Measurements from ENCODE around the gene SUSD6. TPM values are rescaled to one million over a fixed set of nuclear protein-coding genes. Genes with fewer than 3 reads are reported as not detected.

The SUSD6 gene
- total and polyA plus RNA-seq, 9 of the 15 experiments (the other 6 are each of a cell fraction or from before 2014, with no cell fraction given) = 2.9 to 20.7 (median 5.6) TPM

GRCh38 chr14:69695322-69696203 lies 84.2 kb downstream of the SUSD6 start:
- peak in 2 of 4 experiments; percentile 30 to 54 for DNase-seq (ENCODE audit: extremely low read depth in 1 of 4, low spot score in 3 of 4)
- POLR2A ChIA-PET = interaction anchor here (0.6 to 1.6 kb wide), 8 partner anchors 8 to 109 kb away, joined by 3 to 7 read pairs (median 4); no protein-coding TSS in a partner anchor
- intact Hi-C loops (cut with micrococcal nuclease) (loop anchor here (5.0 kb wide), 1 partner anchor 83 kb away; the partner anchor contains the start of gene SUSD6), in situ Hi-C loops (cut with MboI) (no loop called here)
- peak overlapping the region; percentile 97 for H3K27ac ChIP-seq (ENCODE audit: extremely low read depth, low read depth, low read length)
- H4K20me1 ChIP-seq (replicated peaks; ENCODE audit: control insufficient read depth, insufficient read depth, low read length) = no peaks in the 10 kb centered on the region
- H3K4me3 ChIP-seq = no peak overlapping the region
- CTCF ChIA-PET (ENCODE audit: low intra/inter-chr PET ratio) = no interaction called here
- peak overlapping the region; percentile 64 for H3K4me2 ChIP-seq (ENCODE audit: insufficient read depth, low read length)
- 48% methylated on average over 6 of the region's 6 CpGs for WGBS (ENCODE audit: insufficient coverage, low coverage, missing lambda C conversion rate)
- no peaks in the 10 kb centered on the region for H3K9me1 ChIP-seq (ENCODE audit: control insufficient read depth, insufficient read depth, low read length)
- H3K9me3 ChIP-seq (replicated peaks; ENCODE audit: control insufficient read depth, insufficient read depth, low read depth, low read length) = no peaks in the 10 kb centered on the region
- no peak for TF ChIP-seq ZNF197 (CRISPR knock-in tag; IDR thresholded peaks at IDR 0.05; ENCODE audit: low read depth)
- TF ChIP-seq THRB (CRISPR knock-in tag; conservative IDR thresholded peaks at IDR 0.05) = no peak
- peak; percentile 22 for TF ChIP-seq ZNF592 (IDR thresholded peaks at IDR 0.05)
- TF ChIP-seq TAF9B (IDR thresholded peaks at IDR 0.05; ENCODE audit: partially characterized antibody) = no peak
- TF ChIP-seq SMAD4 (CRISPR knock-in tag; conservative IDR thresholded peaks at IDR 0.05) = 0 out of 2 replicates have a peak, but pooled peaks have one; percentile 19
- peaks cover 85% of the 10 kb centered on the region for H3K79me2 ChIP-seq (ENCODE audit: control insufficient read depth, insufficient read depth, low read length)
- no peak overlapping the region for H2AFZ ChIP-seq (ENCODE audit: low read depth, low read length)
- no peak for FAIRE-seq
- H3K27me3 ChIP-seq (ENCODE audit: control insufficient read depth in 2 of 2, insufficient read depth in 2 of 2, low read length in 2 of 2) = no peaks in the 10 kb centered on the region
- BruUV-seq (replicated peaks) = no TSS peak
- peak overlapping the region; percentile 75 to 79; a peak in 3 of 4 replicates for H3K9ac ChIP-seq (ENCODE audit: insufficient read depth in 1 of 2, low read depth in 2 of 2, low read length in 2 of 2)
- peaks cover 25 to 70% of the 10 kb centered on the region in 2 experiments for H3K4me1 ChIP-seq (replicated peaks in 1 of 2; ENCODE audit: control insufficient read depth in 2 of 2, insufficient read depth in 2 of 2, low read length in 2 of 2)
- peak; percentile 21 for ATAC-seq
- peaks cover 7% of the 10 kb centered on the region; the same call in 2 of the 3 replicates for H3K36me3 ChIP-seq (ENCODE audit: control insufficient read depth, insufficient read depth, low read length)
